CD14-positive monocyte (primary cell): ENCODE results near the gene LLGL2. TPM values are rescaled to one million over a fixed set of nuclear protein-coding genes. Genes with fewer than 3 reads are reported as not detected.

ENCODE experiments used
- DNase-seq, 3 donors: peaks; one replicate each; pipeline ENCODE4 v3.0.0-alpha.2; 2011 to 2022
- H2AFZ ChIP-seq: 2 replicates; pipeline ENCODE4 v1.6.0; 2012; ENCODE audit warnings: mild to moderate bottlenecking, low read depth, low read length, inconsistent platforms; ENCODE audit not compliant: insufficient read depth, poor library complexity, severe bottlenecking
- H3K27ac ChIP-seq, 2 donors: 1 replicate in 1 of 2; 2 replicates in 1 of 2; pipeline ENCODE4 v1.5.1; 2012 to 2013; ENCODE audit warnings: low read length in 2 of 2, control low read depth in 1 of 2, inconsistent platforms in 1 of 2, low read depth in 1 of 2, mild to moderate bottlenecking in 1 of 2
- H3K27me3 ChIP-seq, 2 donors: one replicate each; pipeline versions ENCODE4 v1.6.0 to v1.6.1; 2011 to 2013; ENCODE audit warnings: low read length in 2 of 2; ENCODE audit not compliant: control insufficient read depth in 2 of 2, insufficient read depth in 2 of 2
- H3K36me3 ChIP-seq, 2 donors: replicated peaks in 1 of 2; 1 replicate in 1 of 2; 2 replicates in 1 of 2; pipeline versions ENCODE4 v1.5.1 to v1.6.1; 2012 to 2013; ENCODE audit warnings: low read length in 2 of 2, control low read depth in 1 of 2, inconsistent platforms in 1 of 2, mild to moderate bottlenecking in 1 of 2; ENCODE audit not compliant: insufficient read depth in 2 of 2, control insufficient read depth in 1 of 2
- H3K4me1 ChIP-seq, 2 donors: 1 replicate in 1 of 2; 2 replicates in 1 of 2; pipeline versions ENCODE4 v1.5.1 to v1.6.1; 2012 to 2013; ENCODE audit warnings: low read length in 2 of 2, control low read depth in 1 of 2, inconsistent platforms in 1 of 2, mild to moderate bottlenecking in 1 of 2, moderate library complexity in 1 of 2; ENCODE audit not compliant: insufficient read depth in 2 of 2, control insufficient read depth in 1 of 2
- H3K4me2 ChIP-seq: replicated peaks from 2 replicates; pipeline ENCODE3; 2012; ENCODE audit warnings: low read length, moderate library complexity, mild to moderate bottlenecking; ENCODE audit not compliant: poor library complexity, severe bottlenecking; ENCODE audit errors: extremely low read depth
- H3K4me3 ChIP-seq, 3 experiments: fragments of 200-600 bp in 1 of 3; sonication (generic) in 1 of 3; replicated peaks in 1 of 3; 1 replicate in 2 of 3; 2 replicates in 1 of 3; pipeline ENCODE4 v1.5.1; 2011 to 2013; ENCODE audit warnings: low read length in 3 of 3, mild to moderate bottlenecking in 3 of 3, control low read depth in 2 of 3, low read depth in 2 of 3, inconsistent platforms in 1 of 3, moderate library complexity in 1 of 3
- H3K79me2 ChIP-seq: 2 replicates; pipeline ENCODE4 v1.6.0; 2012; ENCODE audit warnings: mild to moderate bottlenecking, control low read depth, inconsistent platforms, low read length, moderate library complexity; ENCODE audit not compliant: insufficient read depth
- H3K9ac ChIP-seq: 2 replicates; pipeline ENCODE4 v1.6.0; 2017; ENCODE audit warnings: low read length, mild to moderate bottlenecking; ENCODE audit not compliant: insufficient read depth, poor library complexity, severe bottlenecking
- H3K9me3 ChIP-seq, 2 donors: replicated peaks in 1 of 2; 1 replicate in 1 of 2; 2 replicates in 1 of 2; pipeline versions ENCODE4 v1.5.1 to v1.6.1; 2012 to 2013; ENCODE audit warnings: low read length in 2 of 2, control low read depth in 1 of 2; ENCODE audit not compliant: control insufficient read depth in 1 of 2, insufficient read depth in 1 of 2
- H4K20me1 ChIP-seq: 2 replicates; pipeline ENCODE4 v1.6.0; 2012; ENCODE audit warnings: mild to moderate bottlenecking, low read length, control low read depth, moderate library complexity; ENCODE audit not compliant: insufficient read depth
- H3K27ac Mint-ChIP-seq, 7 donors: one replicate each; pipeline ENCODE4 v1.8.0; 2020; ENCODE audit warnings: mild to moderate bottlenecking in 7 of 7, mixed read lengths in 7 of 7, moderate library complexity in 6 of 7, inconsistent platforms in 2 of 7
- H3K27me3 Mint-ChIP-seq, 3 donors: one replicate each; pipeline ENCODE4 v1.8.0; 2021 to 2022; ENCODE audit warnings: low read depth in 3 of 3, mild to moderate bottlenecking in 3 of 3, mixed read lengths in 3 of 3, moderate library complexity in 3 of 3, inconsistent platforms in 1 of 3
- H3K36me3 Mint-ChIP-seq, 2 donors: one replicate each; pipeline ENCODE4 v1.8.0; 2020; ENCODE audit warnings: mixed read lengths in 2 of 2, inconsistent platforms in 1 of 2, mild to moderate bottlenecking in 1 of 2
- H3K4me1 Mint-ChIP-seq: one replicate; pipeline ENCODE4 v1.8.0; 2020; ENCODE audit warnings: mild to moderate bottlenecking, mixed read lengths
- H3K4me3 Mint-ChIP-seq, 2 donors: one replicate each; pipeline ENCODE4 v1.8.0; 2020; ENCODE audit warnings: mild to moderate bottlenecking in 2 of 2, mixed read lengths in 2 of 2, moderate library complexity in 1 of 2
- H3K9me3 Mint-ChIP-seq, 7 donors: one replicate each; pipeline ENCODE4 v1.8.0; 2020 to 2022; ENCODE audit warnings: mixed read lengths in 7 of 7, mild to moderate bottlenecking in 6 of 7, moderate library complexity in 6 of 7, inconsistent platforms in 2 of 7
- CTCF ChIP-seq: fragments of 200-600 bp; IDR thresholded peaks from one replicate; pipeline ENCODE4 v1.8.0; 2022; ENCODE audit warnings: antibody characterized with exemption, mild to moderate bottlenecking
- WGBS: methylation state at CpG from one replicate; pipeline ENCODE4 v1.1.5; 2013; ENCODE audit warnings: missing lambda C conversion rate; ENCODE audit not compliant: insufficient coverage; 5-methylcytosine and 5-hydroxymethylcytosine counted together
- intact Hi-C, 2 donors: fragments of 100-400 bp; cut with micrococcal nuclease; formaldehyde crosslinking; loops; one replicate each; pipeline versions ENCODE4 v1.15.0 to v1.15.1; 2023
- polyA plus RNA-seq, 3 donors: library from polyadenylated mRNA; depleted of rRNA in 1 of 3; unstranded in 2 of 3; stranded (reverse) in 1 of 3; fragments of 300-500 nt in 2 of 3; fragments of >200 nt in 1 of 3; fragmentation: Illumina TruSeq in 2 of 3; gene quantifications; 1 replicate in 2 of 3; 2 replicates in 1 of 3; pipeline ENCODE4 v1.2.3, GENCODE V29; 2012 to 2021

The LLGL2 gene
- polyA plus RNA-seq, 3 donors = 4.8 to 7.5 (median 5.5) TPM

DNA sequence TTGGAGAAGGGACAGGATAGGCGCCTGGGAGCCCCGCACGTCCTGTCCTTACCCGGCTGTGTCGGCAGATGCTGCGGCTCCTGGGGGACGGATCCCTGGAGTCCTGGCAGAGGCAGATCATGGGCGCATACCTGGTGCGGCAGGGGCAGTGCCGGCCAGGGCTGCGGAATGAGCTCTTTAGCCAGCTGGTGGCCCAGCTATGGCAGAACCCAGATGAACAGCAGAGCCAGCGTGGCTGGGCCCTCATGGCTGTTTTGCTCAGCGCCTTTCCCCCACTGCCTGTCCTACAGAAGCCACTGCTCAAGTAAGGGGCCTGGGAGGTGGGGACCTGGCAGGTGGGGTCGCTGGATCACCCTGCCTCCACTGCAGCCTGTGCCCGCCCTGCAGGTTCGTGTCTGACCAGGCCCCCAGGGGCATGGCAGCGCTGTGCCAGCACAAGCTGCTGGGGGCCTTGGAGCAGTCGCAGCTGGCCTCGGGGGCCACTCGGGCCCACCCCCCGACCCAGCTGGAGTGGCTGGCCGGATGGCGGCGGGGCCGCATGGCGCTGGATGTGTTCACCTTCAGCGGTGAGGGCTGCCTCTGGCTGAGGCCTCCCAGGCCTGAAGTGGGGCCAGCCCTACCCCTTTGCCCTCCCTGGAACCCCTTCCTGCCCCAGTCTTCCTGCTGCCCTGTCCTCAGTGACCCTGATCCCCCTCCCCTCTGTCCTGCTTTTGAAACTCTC is 87.6 kb downstream of the LLGL2 start:
- Histone ChIP-seq H3K4me3 (no peak overlapping the region), H3K9me3 (no peaks in the 10 kb centered on the region), H3K27ac (no peak overlapping the region), H3K4me2 (no peak overlapping the region), H3K9ac (no peak overlapping the region), H3K36me3 (peaks cover 77 to 83% of the 10 kb centered on the region in 2 donors), H2AFZ (no peak overlapping the region), H3K4me1 (no peaks in the 10 kb centered on the region), H3K27me3 (no peaks in the 10 kb centered on the region), H4K20me1 (no peaks in the 10 kb centered on the region), H3K79me2 (no peaks in the 10 kb centered on the region)
- no peak for TF ChIP-seq CTCF
- Mint-ChIP-seq H3K4me3 (no peak overlapping the region), H3K27ac (no peak overlapping the region), H3K9me3 (no peaks in the 10 kb centered on the region), H3K27me3 (peaks cover 0 to 2% (median 0%) of the 10 kb centered on the region in 3 donors), H3K36me3 (peaks cover 44 to 76% of the 10 kb centered on the region in 2 donors), H3K4me1 (no peaks in the 10 kb centered on the region)
- WGBS = 92% methylated on average over 25 of the region's 27 CpGs
- intact Hi-C loops = no loop called here
- no peak for DNase-seq

- peaks cover 53 to 85% of the 10 kb centered on the region in 2 donors for H3K36me3 Mint-ChIP-seq
- Histone ChIP-seq H4K20me1 (no peaks in the 10 kb centered on the region), H3K4me1 (no peaks in the 10 kb centered on the region), H3K27me3 (no peaks in the 10 kb centered on the region), H3K9me3 (no peaks in the 10 kb centered on the region), H3K9ac (no peak overlapping the region), H3K4me3 (no peak overlapping the region), H2AFZ (no peak overlapping the region), H3K27ac (no peak overlapping the region), H3K4me2 (no peak overlapping the region), H3K36me3 (peaks cover 86 to 92% of the 10 kb centered on the region in 2 donors), H3K79me2 (no peaks in the 10 kb centered on the region)
- no peak overlapping the region for H3K4me3 Mint-ChIP-seq
- H3K27me3 Mint-ChIP-seq = peaks cover 0 to 2% (median 0%) of the 10 kb centered on the region in 3 donors
- TF ChIP-seq CTCF = no peak
- intact Hi-C loops = no loop called here
- no peaks in the 10 kb centered on the region for H3K4me1 Mint-ChIP-seq
- H3K9me3 Mint-ChIP-seq = no peaks in the 10 kb centered on the region
- DNase-seq = no peak
- no peak overlapping the region for H3K27ac Mint-ChIP-seq
- WGBS = 97% methylated on average over 12 of the region's 12 CpGs
Observed at GRCh38 chr17:75614006-75614405, 88.5 kb downstream of the LLGL2 start.
